Bronchial epithelial cell (primary cell): ENCODE results near the gene ALAS1. TPM values are rescaled to one million over a fixed set of nuclear protein-coding genes. Genes with fewer than 3 reads are reported as not detected.

ENCODE experiments used
- DNase-seq: peaks from one replicate; pipeline ENCODE4 v3.0.0-alpha.2; 2010; ENCODE audit warnings: low read depth
- FAIRE-seq: peaks from 2 replicates; lab custom pipeline; 2011; peaks lifted over from hg19 to GRCh38; lab: Jason Lieb, UNC
- H3K27me3 ChIP-seq: 2 replicates; pipeline ENCODE4 v1.5.1; 2011; ENCODE audit warnings: low read length; ENCODE audit not compliant: control insufficient read depth, insufficient read depth
- H3K36me3 ChIP-seq: 2 replicates; pipeline ENCODE4 v1.5.1; 2011; ENCODE audit warnings: low read length; ENCODE audit not compliant: control insufficient read depth, insufficient read depth
- H3K4me3 ChIP-seq: 2 replicates; pipeline ENCODE4 v1.5.1; 2011; ENCODE audit warnings: mild to moderate bottlenecking, low read depth, low read length, control low read depth
- CTCF ChIP-seq: IDR thresholded peaks from 2 replicates; pipeline ENCODE4 v1.5.1; 2011; ENCODE audit warnings: mild to moderate bottlenecking, moderate library complexity, low read length, control low read depth, inconsistent platforms; ENCODE audit not compliant: insufficient read depth, severe bottlenecking
- total RNA-seq: library from RNA; depleted of rRNA; stranded (reverse); fragments of >200 nt; gene quantifications from 2 replicates; pipeline ENCODE4 v1.2.1, GENCODE V29; 2014

The ALAS1 gene
- total RNA-seq, 1 donor from 2014 or later: 32.1 TPM

- peaks cover 6% of the 10 kb centered on the region for H3K36me3 ChIP-seq
- TF ChIP-seq CTCF: no peak
- DNase-seq (no peak), FAIRE-seq (no peak)
- H3K4me3 ChIP-seq: peak overlapping the region; percentile 85
- peaks cover 2% of the 10 kb centered on the region for H3K27me3 ChIP-seq
Measured at GRCh38 chr3:52198643-52199608, 966 bp downstream of the ALAS1 start.

DNA sequence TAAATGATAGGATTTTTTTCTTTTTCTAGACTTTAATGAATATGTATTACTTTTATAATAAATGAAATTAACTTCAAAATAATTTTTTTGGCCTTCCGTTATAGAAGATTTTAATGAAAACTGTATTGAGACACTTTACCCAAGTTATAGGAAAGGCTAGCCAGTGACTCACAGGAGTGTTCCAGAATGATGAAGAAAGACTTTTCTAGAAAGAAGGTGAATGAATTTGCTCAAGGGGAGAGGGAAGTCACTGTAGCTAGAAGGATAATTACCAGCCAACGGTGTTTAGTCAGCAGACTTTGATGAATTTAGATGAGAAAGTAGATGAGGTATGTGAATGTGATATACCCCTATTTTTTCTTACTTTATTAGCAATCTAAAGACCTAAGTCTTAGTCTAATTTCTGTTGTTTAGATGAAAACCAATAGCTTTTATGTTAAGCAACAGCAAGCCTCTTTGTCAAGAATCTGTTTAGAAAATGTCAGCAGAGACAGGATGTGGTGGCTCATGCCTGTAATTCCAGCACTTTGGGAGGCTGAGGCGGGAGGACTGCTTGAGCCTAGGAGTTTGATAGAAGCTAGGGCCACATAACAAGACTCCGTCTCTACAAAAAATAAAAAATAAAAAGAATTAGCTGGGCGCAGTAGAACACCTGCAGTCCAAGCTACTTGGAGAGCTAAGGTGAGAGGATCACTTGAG, 3.2 kb downstream of the ALAS1 start:
- DNase-seq (no peak), FAIRE-seq (no peak)
- Histone ChIP-seq H3K4me3 (no peak overlapping the region), H3K27me3 (peaks cover 2% of the 10 kb centered on the region), H3K36me3 (peaks cover 6% of the 10 kb centered on the region)
- no peak for TF ChIP-seq CTCF

- FAIRE-seq: no peak
Measured at GRCh38 chr3:52202384-52203077, 4.6 kb downstream of the ALAS1 start.

GRCh38 chr3:52203701-52204100, 5.7 kb downstream of the ALAS1 start:
- FAIRE-seq (no peak), DNase-seq (no peak)
- Histone ChIP-seq H3K4me3 (no peak overlapping the region), H3K36me3 (peaks cover 14% of the 10 kb centered on the region), H3K27me3 (peaks cover 2% of the 10 kb centered on the region)
- no peak for TF ChIP-seq CTCF

More at GRCh38 chr3:52202384-52203077, 4.6 kb downstream of the ALAS1 start:
- no peak for TF ChIP-seq CTCF
- DNase-seq: no peak
- H3K36me3 ChIP-seq: peaks cover 9% of the 10 kb centered on the region
- no peak overlapping the region for H3K4me3 ChIP-seq
- peaks cover 2% of the 10 kb centered on the region for H3K27me3 ChIP-seq

- peak; percentile 95 for DNase-seq
- FAIRE-seq: no peak
- H3K4me3 ChIP-seq: no peak overlapping the region
- peaks cover 2% of the 10 kb centered on the region for H3K27me3 ChIP-seq
- H3K36me3 ChIP-seq: peaks cover 10% of the 10 kb centered on the region
- no peak for TF ChIP-seq CTCF
Measured at GRCh38 chr3:52204337-52205073, 6.5 kb downstream of the ALAS1 start.
